SHP77 treated with DMSO at 0.1 percent for 48 hours (cell line): ENCODE results near the gene CTNNA2.
A peak's percentile ranks its signal among the peaks of the same experiment; 100 is the strongest.

Source experiments
- DNase-seq: peaks from one replicate; lab custom pipeline; 2025; lab: John Stamatoyannopoulos, UW

The CTNNA2 gene

DNA sequence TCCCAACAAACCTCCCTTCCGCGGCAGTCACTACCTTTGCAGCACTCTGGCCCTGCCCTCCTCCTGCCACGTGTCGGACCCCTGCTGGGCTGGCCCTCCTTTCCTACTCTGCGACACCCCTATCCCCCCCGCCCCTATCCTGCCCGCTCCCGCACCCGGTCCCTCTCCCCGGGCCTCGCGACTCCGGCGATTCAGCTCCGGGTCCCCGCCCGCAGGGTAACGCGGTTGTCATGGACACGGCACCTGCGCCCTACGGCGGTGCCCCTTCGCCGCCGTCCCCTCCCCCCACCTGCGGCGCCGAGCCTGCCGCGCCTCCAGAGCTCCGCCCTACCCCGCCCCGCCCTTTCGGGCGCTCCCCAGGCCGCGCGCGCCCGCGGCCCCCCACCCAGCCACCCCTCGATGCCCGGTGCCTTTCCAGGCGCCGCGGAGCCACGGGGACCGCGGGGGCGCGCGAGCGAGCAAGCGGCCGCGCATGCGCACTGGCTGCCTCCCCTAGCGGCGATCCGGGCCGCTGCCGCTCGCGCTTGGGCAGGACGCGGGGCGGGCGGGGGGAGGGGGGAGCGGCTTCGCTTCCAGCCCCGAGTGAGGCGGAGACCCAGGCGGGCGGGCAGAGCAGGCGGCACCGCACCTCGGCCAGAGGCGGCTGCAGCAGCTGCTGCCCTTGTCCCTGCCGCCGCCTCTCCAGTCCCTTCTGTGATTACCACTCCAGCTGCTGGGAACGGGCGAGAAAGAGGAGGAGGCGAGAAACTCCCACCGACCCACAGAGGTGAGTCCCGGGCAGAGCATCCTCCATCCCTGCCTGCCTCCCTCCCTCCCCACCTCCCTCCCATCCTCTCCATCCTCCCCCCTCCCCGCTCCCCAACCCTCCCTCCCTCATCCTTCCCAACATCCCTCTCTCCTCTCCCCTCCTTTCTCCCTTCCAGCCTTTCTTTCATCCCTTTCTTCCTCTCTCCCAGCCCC is at the start of gene CTNNA2:
TSS of gene CTNNA2 (plus strand) at position 610 of the 960 bp plus-strand sequence.
- DNase-seq, result peak; percentile 51

DNA sequence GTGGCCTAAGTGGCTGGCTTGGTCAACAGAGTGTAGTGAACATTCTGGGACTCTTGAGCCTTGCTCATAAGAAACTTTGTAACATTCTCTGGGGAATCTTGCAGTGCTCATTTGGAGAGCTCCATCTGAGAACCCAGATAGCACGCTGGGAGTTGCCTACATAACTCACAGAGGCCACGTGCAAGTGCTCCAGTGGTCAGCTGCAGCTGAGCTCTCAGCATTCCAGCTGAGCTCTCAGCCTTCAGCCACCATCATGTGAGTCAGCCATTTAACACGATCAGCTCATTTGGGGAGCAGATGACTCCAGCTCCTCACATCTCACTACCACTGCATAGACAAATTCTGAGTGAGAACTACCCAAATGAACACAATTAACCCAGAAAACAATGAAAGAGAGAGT is 25.5 kb upstream of the CTNNA2 start:
- no peak for DNase-seq

DNA sequence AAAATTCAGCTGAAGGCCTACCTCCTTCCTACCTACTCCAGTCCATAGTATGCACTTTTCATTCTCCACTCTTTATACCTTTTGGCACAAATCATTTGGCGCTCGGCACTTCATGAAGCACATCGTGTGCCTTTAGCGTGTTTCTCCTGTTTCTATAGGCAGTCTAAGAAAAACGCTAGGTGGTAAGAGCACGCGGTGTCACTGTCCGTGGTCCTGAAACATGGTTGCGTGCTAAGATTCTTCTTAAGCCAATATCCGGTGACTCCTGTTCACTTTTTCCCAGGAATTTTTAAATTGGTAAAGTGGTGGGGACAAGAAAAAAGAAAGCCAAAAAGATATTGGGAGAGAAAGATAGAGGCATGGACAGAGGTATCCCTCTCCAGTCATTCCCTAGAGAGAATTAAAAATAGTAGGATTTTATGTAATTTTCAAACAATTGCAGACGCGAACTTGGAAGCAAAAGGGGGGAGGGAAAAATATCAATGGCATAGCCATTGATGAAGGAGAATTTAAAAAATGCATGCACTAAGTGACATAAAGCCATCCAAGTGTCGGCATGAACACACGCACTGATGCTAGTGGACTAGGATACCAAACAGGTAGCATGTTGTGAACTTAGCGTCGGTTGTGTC is 1.4 kb upstream of the CTNNA2 start:
- no peak for DNase-seq

DNA sequence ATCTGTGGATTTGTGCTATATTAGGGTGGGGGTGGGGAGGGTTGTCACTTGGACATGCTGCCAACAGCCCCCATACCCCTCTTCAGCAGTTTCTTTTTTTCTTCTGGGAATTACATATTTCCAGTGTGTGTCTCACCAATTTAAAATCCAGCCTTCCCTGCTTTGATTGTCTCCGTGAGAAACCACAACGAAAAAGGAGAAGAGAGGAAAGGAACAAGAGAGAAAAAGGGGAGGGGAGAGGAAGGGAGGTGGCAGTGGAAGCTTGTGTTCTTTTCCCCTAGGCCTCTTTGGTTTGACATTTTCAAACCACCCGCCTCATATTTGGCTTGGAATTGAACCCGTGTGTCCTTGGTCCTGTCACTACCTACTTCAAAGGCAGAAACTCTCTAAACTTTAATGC is 860 bp downstream of the CTNNA2 start:
- no peak for DNase-seq

DNA sequence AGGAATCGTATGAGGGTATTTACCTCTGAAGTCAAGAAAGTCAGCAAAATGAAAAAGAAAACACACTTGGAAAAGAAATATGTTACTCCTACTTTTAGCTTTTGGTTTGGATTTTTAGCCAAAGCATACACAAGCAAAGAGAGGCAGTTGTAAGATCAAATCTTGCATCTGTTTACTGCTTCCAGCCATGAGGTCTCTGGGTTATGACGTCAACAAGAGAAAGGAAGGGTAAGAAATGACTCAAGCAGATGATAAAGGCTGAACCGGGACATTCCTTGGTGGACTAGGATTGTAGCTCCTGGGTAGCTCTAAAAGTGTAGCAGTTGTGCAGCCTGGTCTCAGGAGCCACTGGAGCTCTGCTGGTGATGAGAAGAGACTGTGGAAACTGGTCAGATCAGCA is 16.8 kb downstream of the CTNNA2 start:
- no peak for DNase-seq

DNA sequence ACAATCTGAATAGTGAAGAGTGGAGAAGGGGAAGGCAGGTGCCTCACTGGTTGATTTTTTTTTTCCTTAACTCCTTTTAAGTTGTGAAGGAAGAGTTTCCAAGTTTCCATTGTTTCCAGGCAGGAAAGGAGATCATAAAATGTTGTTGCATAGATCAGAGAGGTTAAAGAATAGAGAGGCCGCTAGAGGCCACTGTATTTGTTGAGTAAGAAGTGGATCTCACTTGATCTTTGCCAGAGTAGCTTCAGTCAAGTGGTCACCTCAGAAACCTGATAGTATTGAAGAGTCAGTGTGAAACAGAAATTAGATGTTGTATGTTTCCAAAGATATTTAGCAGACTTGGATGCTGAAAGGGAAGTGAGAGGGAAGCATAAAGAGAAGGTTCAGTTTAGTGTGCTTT is 17.6 kb downstream of the CTNNA2 start:
- no peak for DNase-seq

DNA sequence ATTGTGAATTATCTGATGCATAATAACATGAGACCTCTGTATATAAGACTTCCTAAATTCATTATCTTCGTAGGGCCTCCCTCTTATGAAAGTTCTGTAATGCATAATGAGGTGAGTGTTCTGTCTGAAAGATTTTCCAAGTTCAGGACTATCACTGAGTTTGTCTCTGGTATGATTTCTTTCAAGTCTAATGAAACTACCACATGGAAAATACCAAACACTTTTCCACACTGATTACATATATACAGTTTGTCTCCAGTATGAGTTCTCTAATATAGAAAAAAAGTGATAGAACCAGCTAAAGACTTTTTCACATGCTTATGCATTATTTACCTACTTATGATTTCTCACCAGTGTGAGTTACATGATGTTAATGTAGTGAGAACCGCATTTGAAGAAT is 34.7 kb downstream of the CTNNA2 start:
- no peak for DNase-seq

DNA sequence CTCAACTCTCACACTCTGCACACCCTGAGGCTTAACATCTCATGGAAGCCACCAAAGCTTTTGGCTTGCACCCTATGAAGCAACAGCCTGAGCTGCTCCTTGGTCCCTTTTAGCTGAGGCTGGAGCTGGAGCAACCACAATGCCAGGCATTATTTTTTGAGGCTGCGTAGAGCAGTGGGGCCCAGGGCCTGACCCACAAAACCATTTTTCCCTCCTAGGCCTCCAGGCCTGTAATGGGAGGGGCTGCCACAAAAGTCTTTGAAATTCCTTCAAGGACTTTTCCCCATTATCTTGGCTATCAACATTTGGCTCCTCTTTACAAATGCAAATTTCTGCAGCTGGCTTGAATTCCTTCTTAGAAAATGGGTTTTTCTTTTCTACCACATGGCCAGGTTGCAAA is 39.8 kb downstream of the CTNNA2 start:
- no peak for DNase-seq

DNA sequence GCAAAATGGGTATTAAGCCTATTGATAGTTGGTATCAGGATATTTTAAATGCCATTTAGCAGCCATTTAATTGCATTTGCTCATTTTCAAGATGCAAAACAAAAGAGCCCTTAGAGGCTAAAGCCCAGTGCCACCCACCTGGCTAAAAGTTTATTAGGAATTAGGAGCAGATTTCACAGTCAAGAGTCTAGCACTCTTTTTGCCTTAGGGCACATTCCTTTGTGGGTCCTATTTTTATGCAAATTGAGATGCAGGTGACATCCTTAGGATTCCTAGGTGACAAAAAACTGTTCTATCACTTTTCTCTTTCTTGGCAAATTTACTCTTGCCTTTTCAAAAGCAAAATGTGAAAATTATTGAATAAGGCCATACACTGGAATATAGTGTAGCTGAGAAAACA is 42.0 kb downstream of the CTNNA2 start:
- no peak for DNase-seq

DNA sequence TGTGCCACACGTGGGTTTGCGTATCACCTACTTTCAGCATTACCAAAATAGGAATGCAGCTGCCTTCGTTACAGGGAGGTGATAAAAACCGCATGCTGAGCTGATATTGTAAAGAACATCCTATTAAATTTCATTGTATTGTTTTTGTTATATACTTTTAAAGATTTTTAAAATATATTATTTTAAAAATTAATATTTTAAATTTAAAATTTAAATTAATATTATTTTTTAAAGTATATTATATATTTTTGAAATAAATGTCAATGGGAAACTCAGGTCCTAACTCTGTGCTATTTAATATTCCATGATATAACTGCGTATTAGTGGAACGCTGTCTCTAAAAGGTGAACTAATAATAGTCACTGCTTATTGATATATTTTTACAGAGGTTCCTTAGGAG is 51.2 kb downstream of the CTNNA2 start:
- DNase-seq, result no peak

DNA sequence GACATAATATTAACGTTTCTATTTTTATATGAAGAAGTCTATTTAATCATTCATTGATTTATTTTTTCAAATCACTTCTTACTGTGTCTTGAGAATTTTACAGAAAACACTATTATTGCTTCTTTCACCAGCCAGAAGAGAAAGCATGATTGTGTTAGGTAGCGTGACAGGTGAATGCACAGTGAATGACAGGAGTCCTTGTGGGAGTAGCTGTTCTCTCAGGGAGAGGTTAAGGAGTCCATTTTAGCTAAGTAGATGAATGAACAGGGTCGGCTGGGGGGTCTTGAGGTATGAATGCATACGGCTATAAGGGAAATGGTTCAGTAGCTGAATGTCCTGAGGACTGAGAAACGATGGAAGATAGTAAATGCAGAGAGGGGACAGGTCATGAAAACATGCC is 56.2 kb downstream of the CTNNA2 start:
- DNase-seq, result no peak

DNA sequence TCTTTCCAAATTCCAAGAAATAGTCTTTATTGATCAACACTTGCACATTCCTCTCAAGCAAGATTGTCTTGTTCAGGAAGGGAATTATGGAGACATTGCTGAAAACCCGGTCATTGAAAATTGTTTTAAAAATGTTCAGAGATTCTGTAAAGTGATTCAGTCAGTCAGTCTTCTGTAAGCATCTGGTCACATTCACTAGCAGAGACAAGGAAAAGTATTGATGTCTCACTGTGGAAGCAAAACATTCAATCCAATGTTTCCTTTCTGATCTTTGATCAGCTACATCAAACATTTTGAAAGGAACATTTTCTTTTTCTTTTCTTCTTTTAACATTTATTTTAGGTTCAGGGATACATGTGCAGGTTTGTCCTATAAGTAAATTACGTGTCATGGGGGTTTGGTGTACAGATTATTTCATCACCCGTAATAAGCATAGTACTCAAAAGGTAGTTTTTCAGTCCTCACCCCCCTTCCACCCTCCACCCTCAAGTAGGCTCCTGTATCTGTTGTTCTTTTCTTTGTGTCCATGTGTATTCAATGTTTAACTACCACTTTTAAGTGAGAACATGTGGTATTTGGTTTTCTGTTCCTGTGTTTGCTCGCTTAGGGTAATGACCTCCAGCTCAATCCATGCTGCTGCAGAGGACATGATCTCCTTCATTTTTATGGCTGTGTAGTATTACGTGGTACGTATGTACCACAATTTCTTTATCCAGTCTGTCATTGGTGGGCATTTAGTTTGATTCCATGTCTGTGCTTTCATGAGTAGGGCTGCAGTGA is 61.2 kb downstream of the CTNNA2 start:
- DNase-seq, result no peak

DNA sequence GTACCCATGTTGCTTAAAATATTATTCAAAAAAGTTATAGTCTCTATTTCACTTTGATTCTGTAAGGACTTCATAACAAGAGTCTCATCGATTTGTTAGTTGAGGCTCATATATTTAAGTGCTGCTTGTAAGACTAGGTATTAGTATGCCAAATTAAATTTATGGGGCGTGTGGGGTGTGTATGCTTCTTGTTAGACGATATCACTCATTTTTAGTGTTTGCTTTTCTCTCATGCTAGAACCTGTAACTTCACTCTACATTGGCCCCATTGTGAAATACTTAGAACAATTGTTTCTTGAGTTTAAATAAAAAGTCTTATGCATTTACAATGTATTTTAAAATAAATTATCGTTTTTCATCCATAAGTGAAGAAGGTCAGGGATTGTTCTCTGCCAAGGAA is 63.6 kb downstream of the CTNNA2 start:
- no peak for DNase-seq

DNA sequence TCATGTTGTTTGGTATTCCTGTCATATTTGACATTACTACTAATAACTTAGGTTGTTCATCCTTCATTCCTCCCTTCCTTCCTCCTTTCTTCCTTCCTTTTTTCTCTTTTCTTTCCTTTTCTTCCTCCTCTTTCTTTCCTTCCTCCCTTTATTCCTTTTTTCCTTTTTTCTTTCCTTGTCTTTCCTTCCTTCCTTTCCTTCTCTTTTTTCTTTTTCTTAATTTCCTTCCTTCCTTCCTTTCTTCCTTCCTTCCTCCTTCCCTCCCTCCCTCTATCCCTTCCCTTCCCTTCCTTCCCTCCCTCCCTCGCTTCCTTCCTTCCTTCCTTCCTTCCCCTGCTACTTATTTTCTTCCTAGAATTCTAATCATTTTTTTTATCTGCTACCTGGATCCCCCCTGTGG is 66.1 kb downstream of the CTNNA2 start:
- DNase-seq, result no peak

DNA sequence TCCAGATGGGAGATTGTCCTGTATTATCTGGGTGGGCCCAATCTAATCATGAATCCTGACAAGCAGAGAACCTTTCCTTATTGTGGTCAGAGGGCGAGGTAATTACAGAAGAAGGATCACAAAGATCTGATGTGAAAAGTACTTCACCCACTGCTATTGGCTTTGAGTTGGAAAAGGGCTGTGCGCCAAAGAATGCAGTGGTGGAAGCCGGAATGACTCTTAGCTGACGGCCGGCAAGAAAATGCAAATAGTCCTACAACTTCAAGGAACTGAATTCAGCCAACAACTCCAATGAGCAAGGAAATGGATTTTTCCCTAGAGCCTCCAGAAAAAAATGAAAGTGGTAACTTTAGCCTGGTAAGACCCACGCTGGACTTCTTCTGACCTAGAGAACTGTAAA is 67.3 kb downstream of the CTNNA2 start:
- DNase-seq, result no peak

DNA sequence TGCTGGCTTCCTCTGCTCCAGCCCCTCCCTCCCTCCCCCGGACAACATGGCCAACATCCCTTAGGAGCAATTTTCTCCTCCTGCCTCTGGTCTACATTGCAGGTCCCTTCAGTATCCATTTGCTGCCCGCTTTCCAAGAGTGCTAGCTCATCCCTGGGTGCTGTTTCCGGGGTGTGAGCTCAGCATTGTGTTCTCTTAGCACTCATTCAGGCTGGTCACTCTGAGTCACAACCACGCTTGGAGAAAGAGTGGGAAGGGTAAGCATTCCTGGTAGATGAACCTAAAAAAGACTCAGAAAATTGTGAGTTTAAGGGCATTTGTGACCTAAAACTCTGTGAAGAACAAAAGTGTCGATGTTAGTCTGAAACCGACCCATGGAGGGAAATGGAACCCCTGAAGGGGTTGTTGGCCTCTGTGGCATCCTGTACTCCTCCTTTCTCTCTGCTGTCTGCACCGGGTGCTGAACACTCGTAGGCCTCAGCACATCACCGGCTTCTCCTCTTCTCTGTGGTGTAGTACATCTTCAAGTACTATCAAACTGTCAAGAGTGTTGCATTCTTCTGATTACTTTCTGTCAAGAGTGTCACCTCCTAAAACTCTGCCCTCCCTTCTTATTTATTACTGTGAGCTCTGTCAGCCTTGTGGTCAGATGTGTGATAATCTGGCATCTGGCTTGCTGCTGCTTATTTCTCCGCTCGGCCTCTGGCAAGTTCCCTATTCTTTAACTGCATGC is 73.0 kb downstream of the CTNNA2 start:
- DNase-seq, result no peak

DNA sequence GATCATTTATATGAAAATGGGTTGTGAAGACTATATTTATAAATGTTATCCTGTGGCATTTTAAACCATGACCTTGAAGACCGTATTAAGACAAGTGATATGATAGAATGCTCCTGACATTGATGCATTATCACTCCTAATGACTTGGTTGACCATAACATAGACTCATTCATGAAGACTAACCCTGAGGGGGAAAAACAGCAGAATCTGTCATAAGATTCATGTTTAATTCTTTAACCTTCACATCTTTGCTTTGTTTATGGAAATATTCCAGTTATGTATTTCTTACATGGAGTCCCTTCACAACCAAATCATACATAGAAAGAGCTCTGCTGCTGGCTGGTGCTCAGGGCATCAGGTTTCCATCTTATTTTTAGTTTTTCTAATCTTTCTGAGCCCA is 78.4 kb downstream of the CTNNA2 start:
- DNase-seq, result no peak

DNA sequence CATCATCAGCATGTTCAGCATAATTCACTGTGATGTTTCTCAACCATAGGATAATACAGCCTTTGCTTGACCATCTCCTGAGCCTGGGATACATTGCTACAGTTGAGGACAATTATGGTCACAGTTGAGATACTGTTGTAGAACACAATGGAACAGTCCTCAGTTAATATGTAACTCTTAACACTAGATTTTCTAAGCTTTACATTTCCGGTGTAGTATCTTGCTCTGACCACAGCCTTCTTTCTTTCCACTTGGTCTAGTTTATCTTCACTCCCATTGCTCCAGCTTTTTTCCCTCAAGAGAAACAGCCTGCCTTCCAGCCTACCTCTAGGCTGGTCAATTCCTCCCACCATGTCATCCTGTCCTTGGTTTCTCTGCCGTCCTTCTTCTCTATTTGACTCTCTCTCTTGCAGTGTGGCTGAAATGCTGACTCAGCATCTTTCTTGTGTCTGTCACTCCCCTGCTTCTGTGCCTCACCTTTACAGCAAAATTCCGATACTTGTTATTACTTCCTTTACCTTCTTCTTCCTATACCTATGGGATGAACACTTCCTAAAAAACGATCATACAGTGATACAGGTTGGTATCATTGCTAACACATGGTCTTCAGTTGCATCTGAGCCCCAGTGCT is 80.5 kb downstream of the CTNNA2 start:
- DNase-seq, result no peak

DNA sequence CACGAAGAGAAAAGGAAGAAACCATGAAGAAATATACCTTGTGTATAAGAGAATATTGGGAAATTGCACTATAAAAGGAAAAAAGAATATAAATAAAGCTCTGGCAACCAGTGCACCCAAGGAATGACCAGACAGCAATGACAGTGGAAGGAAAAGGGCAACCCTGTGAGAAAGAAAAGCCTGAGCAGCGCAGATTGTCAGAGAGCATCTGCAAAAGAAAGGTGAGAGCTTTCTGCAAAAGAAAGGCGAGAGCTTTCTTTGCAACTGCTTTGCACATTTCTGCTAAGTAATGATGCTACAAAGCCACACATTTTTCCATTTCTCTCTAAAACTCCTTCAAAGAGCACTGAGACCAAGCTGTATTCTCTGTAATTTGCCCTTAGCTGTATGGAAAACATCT is 83.6 kb downstream of the CTNNA2 start:
- no peak for DNase-seq

DNA sequence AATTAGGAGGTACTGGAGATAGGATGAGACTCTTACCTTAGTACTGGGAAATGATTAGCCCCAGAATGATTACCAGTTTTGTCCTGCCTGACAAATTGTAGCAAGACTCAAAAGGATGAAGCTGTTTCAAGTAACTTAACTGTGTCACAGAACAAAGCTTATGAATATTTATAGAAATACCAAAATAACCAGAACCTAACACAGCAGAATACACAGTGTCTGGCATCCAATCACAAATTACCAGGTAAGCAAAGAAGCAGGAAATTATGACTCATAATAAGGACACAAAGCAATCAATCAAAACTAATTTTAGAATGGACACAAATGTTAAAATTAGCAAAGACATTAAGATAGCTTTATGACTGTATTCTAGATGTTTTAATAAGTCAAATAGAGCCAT is 91.9 kb downstream of the CTNNA2 start:
- no peak for DNase-seq

DNA sequence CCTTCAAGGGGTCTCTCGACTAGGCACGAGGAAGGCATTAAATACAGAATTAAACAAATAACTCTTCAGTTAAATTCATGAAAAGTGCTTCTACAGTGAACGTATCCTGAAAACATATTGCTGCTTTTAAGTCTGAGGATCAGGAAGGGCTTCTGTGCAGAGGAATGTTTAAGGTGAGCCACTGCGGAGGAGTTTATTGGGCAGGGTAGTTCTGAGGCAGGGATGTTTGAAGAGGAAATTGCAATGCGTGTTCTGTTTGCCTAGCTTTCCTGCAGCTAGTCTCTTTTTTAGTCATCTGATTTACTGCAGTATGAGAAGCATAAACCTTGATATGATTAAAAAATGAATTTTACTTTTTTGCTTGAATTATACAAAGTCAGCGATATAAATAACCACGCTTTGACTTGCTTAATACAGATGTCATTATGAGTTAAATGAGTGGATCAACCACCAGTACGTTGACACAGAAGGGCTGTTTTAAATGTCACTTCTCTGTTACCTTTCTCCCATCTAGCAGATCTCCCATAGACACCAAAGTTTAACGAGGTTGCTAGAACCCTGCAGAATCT is 98.7 kb downstream of the CTNNA2 start:
- no peak for DNase-seq
